ENCODE measurements around the gene NFYB. TPM values are rescaled to one million over a fixed set of nuclear protein-coding genes. Genes with fewer than 3 reads are reported as not detected.

NFYB gene
- total and polyA plus RNA-seq, 9 of the 15 experiments (the other 6 are each of a cell fraction or from before 2014, with no cell fraction given): 14.5 to 51.5 (median 32.3) TPM

DNA sequence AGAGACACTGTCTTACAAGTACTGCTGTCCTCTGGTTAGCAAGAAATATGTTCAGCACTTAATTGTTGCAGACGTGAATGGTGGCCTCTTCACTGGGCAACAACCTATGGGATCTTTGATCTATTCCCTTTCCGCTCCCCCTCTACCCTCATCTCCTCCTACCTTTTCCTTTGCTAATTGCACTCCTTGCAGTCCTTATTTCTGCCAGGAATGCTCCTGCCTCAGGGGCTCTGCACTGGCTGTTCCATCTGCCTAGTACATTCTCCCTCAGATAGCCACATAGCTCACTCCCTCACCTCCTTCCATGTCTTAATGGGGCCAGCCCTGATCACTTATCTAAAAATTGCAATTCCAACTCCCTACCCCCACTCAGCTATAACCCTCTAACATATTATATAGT lies 4.5 kb upstream of the NFYB start:
- no peaks in the 10 kb centered on the region for H3K36me3 ChIP-seq (ENCODE audit: control insufficient read depth, insufficient read depth, low read length)
- FAIRE-seq (no peak), DNase-seq (ENCODE audit: extremely low read depth in 1 of 4, low spot score in 3 of 4) (no peak), ATAC-seq (no peak)
- H2AFZ ChIP-seq (ENCODE audit: low read depth, low read length): no peak overlapping the region
- WGBS (ENCODE audit: insufficient coverage, low coverage, missing lambda C conversion rate): 14% methylated on average over 1 of the region's 2 CpGs
- H3K4me3 ChIP-seq: no peak overlapping the region
- no peaks in the 10 kb centered on the region; a peak in 1 of 5 replicates for H3K27me3 ChIP-seq (ENCODE audit: control insufficient read depth in 2 of 2, insufficient read depth in 2 of 2, low read length in 2 of 2)
- in situ Hi-C loops (cut with MboI): no loop called here
- H3K9ac ChIP-seq (ENCODE audit: insufficient read depth in 1 of 2, low read depth in 2 of 2, low read length in 2 of 2): no peak overlapping the region
- H4K20me1 ChIP-seq (replicated peaks; ENCODE audit: control insufficient read depth, insufficient read depth, low read length): no peaks in the 10 kb centered on the region
- no peaks in the 10 kb centered on the region for H3K9me3 ChIP-seq (replicated peaks; ENCODE audit: control insufficient read depth, insufficient read depth, low read depth, low read length)
- H3K4me2 ChIP-seq (ENCODE audit: insufficient read depth, low read length): no peak overlapping the region
- no peak overlapping the region for H3K27ac ChIP-seq (ENCODE audit: extremely low read depth, low read depth, low read length)
- POLR2A ChIA-PET: no interaction called here
- H3K4me1 ChIP-seq (replicated peaks in 1 of 2; ENCODE audit: control insufficient read depth in 2 of 2, insufficient read depth in 2 of 2, low read length in 2 of 2): peaks cover 9 to 13% of the 10 kb centered on the region in 2 experiments; a peak in 4 of 5 replicates
- BruUV-seq (replicated peaks): no TSS peak
- CTCF ChIA-PET (ENCODE audit: low intra/inter-chr PET ratio): no interaction called here
- no peaks in the 10 kb centered on the region for H3K79me2 ChIP-seq (ENCODE audit: control insufficient read depth, insufficient read depth, low read length)
- intact Hi-C loops (cut with micrococcal nuclease): no loop called here
- no peaks in the 10 kb centered on the region for H3K9me1 ChIP-seq (ENCODE audit: control insufficient read depth, insufficient read depth, low read length)
- no peak for TF ChIP-seq MCM3 (IDR thresholded peaks at IDR 0.05)
- TF ChIP-seq TRIM28 (IDR thresholded peaks at IDR 0.05): no peak
- TF ChIP-seq DIDO1 (tag; IDR thresholded peaks at IDR 0.05; ENCODE audit: low read depth): no peak
- no peak for TF ChIP-seq ZNF263 (CRISPR knock-in tag; IDR thresholded peaks at IDR 0.05; ENCODE audit: borderline replicate concordance)
- TF ChIP-seq L3MBTL2 (IDR thresholded peaks at IDR 0.05): no peak
- TF ChIP-seq, protein P1, sequence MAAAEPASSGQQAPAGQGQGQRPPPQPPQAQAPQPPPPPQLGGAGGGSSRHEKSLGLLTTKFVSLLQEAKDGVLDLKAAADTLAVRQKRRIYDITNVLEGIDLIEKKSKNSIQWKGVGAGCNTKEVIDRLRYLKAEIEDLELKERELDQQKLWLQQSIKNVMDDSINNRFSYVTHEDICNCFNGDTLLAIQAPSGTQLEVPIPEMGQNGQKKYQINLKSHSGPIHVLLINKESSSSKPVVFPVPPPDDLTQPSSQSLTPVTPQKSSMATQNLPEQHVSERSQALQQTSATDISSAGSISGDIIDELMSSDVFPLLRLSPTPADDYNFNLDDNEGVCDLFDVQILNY (CRISPR knock-in tag; IDR thresholded peaks at IDR 0.05): no peak
- no peak for TF ChIP-seq RB1 (IDR thresholded peaks at IDR 0.05; ENCODE audit: low read depth)
- TF ChIP-seq, protein P2, sequence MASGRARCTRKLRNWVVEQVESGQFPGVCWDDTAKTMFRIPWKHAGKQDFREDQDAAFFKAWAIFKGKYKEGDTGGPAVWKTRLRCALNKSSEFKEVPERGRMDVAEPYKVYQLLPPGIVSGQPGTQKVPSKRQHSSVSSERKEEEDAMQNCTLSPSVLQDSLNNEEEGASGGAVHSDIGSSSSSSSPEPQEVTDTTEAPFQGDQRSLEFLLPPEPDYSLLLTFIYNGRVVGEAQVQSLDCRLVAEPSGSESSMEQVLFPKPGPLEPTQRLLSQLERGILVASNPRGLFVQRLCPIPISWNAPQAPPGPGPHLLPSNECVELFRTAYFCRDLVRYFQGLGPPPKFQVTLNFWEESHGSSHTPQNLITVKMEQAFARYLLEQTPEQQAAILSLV (tag; IDR thresholded peaks at IDR 0.05): no peak
- no peak for TF ChIP-seq PRMT5 (CRISPR knock-in tag; IDR thresholded peaks at IDR 0.05)
- TF ChIP-seq SETDB1 (IDR thresholded peaks at IDR 0.05; ENCODE audit: low read length): no peak
- no peak for TF ChIP-seq NR2C2 (CRISPR knock-in tag; IDR thresholded peaks at IDR 0.05)
- TF ChIP-seq NR2C2 (tag; IDR thresholded peaks at IDR 0.05): no peak
- no peak for TF ChIP-seq RCOR1 (IDR thresholded peaks at IDR 0.05; ENCODE audit: borderline replicate concordance in 1 of 2, low read depth in 2 of 2, low read length in 2 of 2)
- TF ChIP-seq, protein P3, sequence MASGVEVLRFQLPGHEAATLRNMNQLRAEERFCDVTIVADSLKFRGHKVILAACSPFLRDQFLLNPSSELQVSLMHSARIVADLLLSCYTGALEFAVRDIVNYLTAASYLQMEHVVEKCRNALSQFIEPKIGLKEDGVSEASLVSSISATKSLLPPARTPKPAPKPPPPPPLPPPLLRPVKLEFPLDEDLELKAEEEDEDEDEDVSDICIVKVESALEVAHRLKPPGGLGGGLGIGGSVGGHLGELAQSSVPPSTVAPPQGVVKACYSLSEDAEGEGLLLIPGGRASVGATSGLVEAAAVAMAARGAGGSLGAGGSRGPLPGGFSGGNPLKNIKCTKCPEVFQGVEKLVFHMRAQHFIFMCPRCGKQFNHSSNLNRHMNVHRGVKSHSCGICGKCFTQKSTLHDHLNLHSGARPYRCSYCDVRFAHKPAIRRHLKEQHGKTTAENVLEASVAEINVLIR (CRISPR knock-in tag; IDR thresholded peaks at IDR 0.05): no peak
- TF ChIP-seq NBN (IDR thresholded peaks at IDR 0.05; ENCODE audit: low read depth): no peak
- TF ChIP-seq ZNF551 (CRISPR knock-in tag; IDR thresholded peaks at IDR 0.05): no peak
- TF ChIP-seq MCM2 (IDR thresholded peaks at IDR 0.05; ENCODE audit: low read depth): no peak
- TF ChIP-seq, protein P4, sequence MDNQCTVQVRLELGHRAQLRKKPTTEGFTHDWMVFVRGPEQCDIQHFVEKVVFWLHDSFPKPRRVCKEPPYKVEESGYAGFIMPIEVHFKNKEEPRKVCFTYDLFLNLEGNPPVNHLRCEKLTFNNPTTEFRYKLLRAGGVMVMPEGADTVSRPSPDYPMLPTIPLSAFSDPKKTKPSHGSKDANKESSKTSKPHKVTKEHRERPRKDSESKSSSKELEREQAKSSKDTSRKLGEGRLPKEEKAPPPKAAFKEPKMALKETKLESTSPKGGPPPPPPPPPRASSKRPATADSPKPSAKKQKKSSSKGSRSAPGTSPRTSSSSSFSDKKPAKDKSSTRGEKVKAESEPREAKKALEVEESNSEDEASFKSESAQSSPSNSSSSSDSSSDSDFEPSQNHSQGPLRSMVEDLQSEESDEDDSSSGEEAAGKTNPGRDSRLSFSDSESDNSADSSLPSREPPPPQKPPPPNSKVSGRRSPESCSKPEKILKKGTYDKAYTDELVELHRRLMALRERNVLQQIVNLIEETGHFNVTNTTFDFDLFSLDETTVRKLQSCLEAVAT (IDR thresholded peaks at IDR 0.05): no peak

Data from K562 (cell line).